NB4 (cell line): Measurements from ENCODE around the gene PWWP2A.

Experiments used
- POLR2A ChIP-seq: IDR thresholded peaks from 2 replicates; pipeline ENCODE4 v1.6.1; 2011; ENCODE audit warnings: mild to moderate bottlenecking; ENCODE audit not compliant: insufficient read length; ENCODE audit errors: extremely low read depth
- TF ChIP-seq, protein P1 (sequence below): IDR thresholded peaks from one replicate; pipeline ENCODE4 v1.5.1; 2012; ENCODE audit warnings: low read depth, low read length
- TF ChIP-seq, protein P2 (sequence below): IDR thresholded peaks from 2 replicates; pipeline ENCODE4 v1.6.1; 2011; ENCODE audit warnings: low read depth, low read length

DNA sequence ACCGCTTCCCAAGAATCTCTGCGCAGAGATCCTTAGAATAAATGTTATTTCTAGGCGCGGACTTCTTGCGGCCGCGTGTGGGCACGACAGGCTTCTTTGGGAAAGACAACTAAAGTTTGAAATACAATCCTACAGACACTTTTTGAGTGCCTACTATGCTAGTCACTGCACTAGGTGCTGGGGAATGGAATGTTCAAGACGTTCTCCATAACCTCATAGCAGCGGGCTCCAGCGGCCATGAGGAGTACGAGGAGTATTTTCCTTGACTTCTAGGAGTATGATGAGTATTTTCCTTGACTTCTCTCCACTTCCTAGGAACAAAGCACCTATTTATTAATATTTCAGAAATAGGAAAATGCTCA is 636 bp upstream of the PWWP2A start:
- TF ChIP-seq, protein P1, sequence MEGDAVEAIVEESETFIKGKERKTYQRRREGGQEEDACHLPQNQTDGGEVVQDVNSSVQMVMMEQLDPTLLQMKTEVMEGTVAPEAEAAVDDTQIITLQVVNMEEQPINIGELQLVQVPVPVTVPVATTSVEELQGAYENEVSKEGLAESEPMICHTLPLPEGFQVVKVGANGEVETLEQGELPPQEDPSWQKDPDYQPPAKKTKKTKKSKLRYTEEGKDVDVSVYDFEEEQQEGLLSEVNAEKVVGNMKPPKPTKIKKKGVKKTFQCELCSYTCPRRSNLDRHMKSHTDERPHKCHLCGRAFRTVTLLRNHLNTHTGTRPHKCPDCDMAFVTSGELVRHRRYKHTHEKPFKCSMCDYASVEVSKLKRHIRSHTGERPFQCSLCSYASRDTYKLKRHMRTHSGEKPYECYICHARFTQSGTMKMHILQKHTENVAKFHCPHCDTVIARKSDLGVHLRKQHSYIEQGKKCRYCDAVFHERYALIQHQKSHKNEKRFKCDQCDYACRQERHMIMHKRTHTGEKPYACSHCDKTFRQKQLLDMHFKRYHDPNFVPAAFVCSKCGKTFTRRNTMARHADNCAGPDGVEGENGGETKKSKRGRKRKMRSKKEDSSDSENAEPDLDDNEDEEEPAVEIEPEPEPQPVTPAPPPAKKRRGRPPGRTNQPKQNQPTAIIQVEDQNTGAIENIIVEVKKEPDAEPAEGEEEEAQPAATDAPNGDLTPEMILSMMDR = no peak
- TF ChIP-seq, protein P2, sequence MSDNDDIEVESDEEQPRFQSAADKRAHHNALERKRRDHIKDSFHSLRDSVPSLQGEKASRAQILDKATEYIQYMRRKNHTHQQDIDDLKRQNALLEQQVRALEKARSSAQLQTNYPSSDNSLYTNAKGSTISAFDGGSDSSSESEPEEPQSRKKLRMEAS = no peak
- no peak for TF ChIP-seq POLR2A
